Activated naive CD4-positive, alpha-beta T cell treated with anti-CD3 and anti-CD28 coated beads, Interleukin-2, amount 50 U/mL, for 72 hours (primary cell): ENCODE measurements around the gene NPHP1. TPM values are rescaled to one million over a fixed set of nuclear protein-coding genes. Genes with fewer than 3 reads are reported as not detected.
"Not testable (repeated sequence)": the region's sequence is repeated elsewhere in the genome, so short reads cannot be mapped to it uniquely, and the experiment has no call there.

Experiments
- ATAC-seq, 2 donors: fragments of 150-1000 bp; cut with Tn5 transposase; 2 replicates each; pipeline ENCODE4 v1.10.0; 2021; ENCODE audit warnings: mild to moderate bottlenecking in 2 of 2, moderate library complexity in 2 of 2
- DNase-seq, 2 donors: peaks; one replicate each; pipeline ENCODE4 v3.0.0; 2021 to 2022; ENCODE audit warnings: low spot score in 2 of 2
- H3K27ac Mint-ChIP-seq, 2 donors: one replicate each; pipeline ENCODE4 v1.8.0; 2022; ENCODE audit warnings: mild to moderate bottlenecking in 2 of 2, mixed read lengths in 2 of 2
- H3K36me3 Mint-ChIP-seq, 2 donors: one replicate each; pipeline ENCODE4 v1.8.0; 2022; ENCODE audit warnings: mixed read lengths in 2 of 2
- H3K9me3 Mint-ChIP-seq, 2 donors: one replicate each; pipeline ENCODE4 v1.8.0; 2022; ENCODE audit warnings: mixed read lengths in 2 of 2
- total RNA-seq, 2 donors: library from RNA; stranded (reverse); gene quantifications; one replicate each; pipeline ENCODE4 v1.2.3, GENCODE V29; 2022

Gene NPHP1
- total RNA-seq, 2 donors from 2014 or later, result 1.3 to 1.8 TPM

DNA sequence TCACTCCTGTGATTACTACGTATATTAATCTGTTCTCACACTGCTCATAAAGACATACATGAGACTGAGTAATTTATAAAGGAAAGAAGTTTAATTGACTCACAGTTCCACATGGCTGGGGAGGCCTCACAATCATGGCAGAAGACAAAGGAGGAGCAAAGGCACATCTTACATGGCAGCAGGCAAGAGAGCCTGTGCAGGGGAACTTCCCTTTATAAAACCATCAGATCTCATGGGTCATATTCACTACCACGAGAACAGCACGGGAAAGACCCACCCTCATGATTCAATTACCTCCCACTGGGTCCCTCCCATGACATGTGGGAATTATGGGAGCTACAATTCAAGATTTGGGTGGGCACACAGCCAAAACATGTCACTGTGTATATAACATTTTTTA is 8.7 kb upstream of the NPHP1 start:
- ATAC-seq, H3K27ac Mint-ChIP-seq, H3K9me3 Mint-ChIP-seq, DNase-seq: not testable (repeated sequence)
- H3K36me3 Mint-ChIP-seq, result peaks cover 30 to 37% of the 10 kb centered on the region in 2 donors

- Mint-ChIP-seq H3K36me3 (peaks cover 30 to 42% of the 10 kb centered on the region in 2 donors), H3K9me3 (peaks cover 0 to 9% of the 10 kb centered on the region in 2 donors), H3K27ac (peak within 1 kb of the TSS; percentile 95 to 98)
Measured at GRCh38 chr2:110211938-110212858, 7.4 kb upstream of the NPHP1 start, which contains the start of gene MTLN. MTLN (minus strand) TSS chr2:110212547; CDS start chr2:110212525, 22 bp downstream.

GRCh38 chr2:110205660-110206455 is 1.0 kb upstream of the NPHP1 start:
- H3K27ac Mint-ChIP-seq, result peak overlapping the region in 1 of 2 donors; percentile 95
- H3K36me3 Mint-ChIP-seq, result peaks cover 8 to 18% of the 10 kb centered on the region in 2 donors
- no peak for DNase-seq
- ATAC-seq, result peak in 1 of 2 donors; percentile 51
- no peaks in the 10 kb centered on the region for H3K9me3 Mint-ChIP-seq

More at GRCh38 chr2:110211938-110212858, 7.4 kb upstream of the NPHP1 start, which contains the start of gene MTLN:
- ATAC-seq (peak; percentile 96), DNase-seq (peak; percentile 76 to 78)

DNA sequence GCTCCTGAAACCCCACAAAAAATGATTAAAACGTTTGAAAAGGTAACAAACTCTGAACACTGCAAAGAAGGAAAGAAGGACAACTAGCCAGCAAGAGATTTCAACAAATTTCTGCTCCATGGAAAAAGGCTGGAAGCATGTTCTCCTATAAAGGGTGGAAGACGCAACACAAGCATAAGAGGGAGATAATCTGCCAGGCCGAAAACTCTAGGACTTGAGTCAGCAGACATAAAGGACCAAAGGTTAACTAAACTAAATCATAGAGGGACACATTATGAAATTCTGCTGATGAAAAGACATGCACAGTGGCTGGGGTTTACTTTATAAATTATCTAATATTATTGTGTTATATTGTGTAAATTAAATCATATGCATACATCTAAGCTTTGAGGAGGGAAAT is 6.8 kb downstream of the NPHP1 start:
- Mint-ChIP-seq H3K9me3 (no peaks in the 10 kb centered on the region), H3K27ac (no peak overlapping the region), H3K36me3 (peaks cover 0 to 7% of the 10 kb centered on the region in 2 donors)
- ATAC-seq, result no peak
- DNase-seq, result no peak

GRCh38 chr2:110197452-110197851 is 7.4 kb downstream of the NPHP1 start:
- ATAC-seq, result no peak
- DNase-seq, result no peak
- Mint-ChIP-seq H3K36me3 (peaks cover 0 to 7% of the 10 kb centered on the region in 2 donors), H3K27ac (no peak overlapping the region), H3K9me3 (no peaks in the 10 kb centered on the region)

DNA sequence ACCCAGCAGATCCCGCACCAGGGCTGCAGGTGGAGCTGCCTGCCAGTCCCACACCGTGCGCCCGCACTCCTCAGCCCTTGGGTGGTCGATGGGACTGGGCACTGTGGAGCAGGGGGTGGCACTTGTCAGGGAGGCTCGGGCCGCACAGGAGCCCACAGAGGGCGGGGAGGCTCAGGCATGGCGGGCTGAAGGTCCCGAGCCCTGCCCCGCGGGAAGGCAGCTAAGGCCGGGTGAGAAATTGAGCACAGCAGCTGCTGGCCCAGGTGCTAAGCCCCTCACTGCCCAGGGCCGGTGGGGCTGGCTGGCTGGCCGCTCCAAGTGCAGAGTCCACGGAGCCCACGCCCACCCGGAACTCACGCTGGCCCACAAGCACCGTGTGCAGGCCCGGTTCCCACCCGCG is 14.6 kb downstream of the NPHP1 start:
- H3K36me3 Mint-ChIP-seq, result peaks cover 11 to 21% of the 10 kb centered on the region in 2 donors
- H3K9me3 Mint-ChIP-seq, ATAC-seq: not testable (repeated sequence)

GRCh38 chr2:110182449-110182848 is 22.4 kb downstream of the NPHP1 start:
- ATAC-seq, result no peak
- Mint-ChIP-seq H3K27ac (no peak overlapping the region), H3K9me3 (peaks cover 18 to 19% of the 10 kb centered on the region in 2 donors), H3K36me3 (peaks cover 27 to 42% of the 10 kb centered on the region in 2 donors)
- no peak for DNase-seq

More for the DNA sequence above, 14.6 kb downstream of the NPHP1 start:
- DNase-seq, H3K27ac Mint-ChIP-seq: not testable (repeated sequence)

DNA sequence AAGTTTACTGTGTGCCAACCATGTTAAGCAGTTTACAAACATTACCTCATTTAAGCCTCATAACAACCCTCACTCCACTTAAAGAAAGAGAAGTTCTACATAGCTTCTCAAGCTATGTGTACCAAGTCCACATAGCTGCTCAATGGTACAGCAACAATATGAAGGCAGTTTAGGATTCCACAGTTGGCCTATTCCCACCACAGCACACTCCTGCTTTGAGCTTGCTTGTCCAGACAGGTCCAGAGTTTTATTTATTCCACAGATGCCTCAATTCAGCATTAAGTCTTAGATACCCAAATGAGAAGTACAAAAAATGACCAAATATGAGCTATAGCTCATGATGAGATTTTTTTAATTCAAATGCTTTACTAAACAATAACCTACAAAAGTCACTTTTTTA is 24.8 kb downstream of the NPHP1 start:
- Mint-ChIP-seq H3K36me3 (peaks cover 15 to 30% of the 10 kb centered on the region in 2 donors), H3K9me3 (peaks cover 11 to 13% of the 10 kb centered on the region in 2 donors), H3K27ac (no peak overlapping the region)
- ATAC-seq (no peak), DNase-seq (no peak)

GRCh38 chr2:110173523-110173922 is 31.3 kb downstream of the NPHP1 start:
- no peak overlapping the region for H3K27ac Mint-ChIP-seq

DNA sequence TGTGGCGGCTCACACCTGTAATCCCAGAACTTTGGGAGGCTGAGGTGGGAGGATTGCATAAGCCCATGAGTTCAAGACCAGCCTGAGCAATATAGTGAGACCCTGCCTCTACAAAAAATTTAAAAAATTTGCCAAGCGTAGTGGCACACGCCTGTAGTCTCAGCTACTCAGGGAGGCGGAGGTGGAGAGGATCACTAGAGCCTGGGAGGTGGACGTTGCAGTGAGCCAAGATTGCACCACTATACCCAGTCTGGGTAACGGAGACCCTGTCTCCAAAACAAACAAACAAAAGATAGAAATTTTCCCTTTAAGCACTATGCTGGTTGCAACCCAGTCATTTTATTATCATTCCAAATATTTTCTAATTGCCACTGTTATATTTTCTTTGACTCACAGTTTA is 32.3 kb downstream of the NPHP1 start:
- Mint-ChIP-seq H3K27ac (no peak overlapping the region), H3K9me3 (peaks cover 4% of the 10 kb centered on the region in 2 donors), H3K36me3 (no peaks in the 10 kb centered on the region)
- DNase-seq, result no peak
- no peak for ATAC-seq

More at GRCh38 chr2:110173523-110173922, 31.3 kb downstream of the NPHP1 start:
- ATAC-seq, result peak in 1 of 2 donors; percentile 79
- DNase-seq, result no peak
- H3K36me3 Mint-ChIP-seq, result no peaks in the 10 kb centered on the region
- H3K9me3 Mint-ChIP-seq, result peaks cover 4% of the 10 kb centered on the region in 2 donors

DNA sequence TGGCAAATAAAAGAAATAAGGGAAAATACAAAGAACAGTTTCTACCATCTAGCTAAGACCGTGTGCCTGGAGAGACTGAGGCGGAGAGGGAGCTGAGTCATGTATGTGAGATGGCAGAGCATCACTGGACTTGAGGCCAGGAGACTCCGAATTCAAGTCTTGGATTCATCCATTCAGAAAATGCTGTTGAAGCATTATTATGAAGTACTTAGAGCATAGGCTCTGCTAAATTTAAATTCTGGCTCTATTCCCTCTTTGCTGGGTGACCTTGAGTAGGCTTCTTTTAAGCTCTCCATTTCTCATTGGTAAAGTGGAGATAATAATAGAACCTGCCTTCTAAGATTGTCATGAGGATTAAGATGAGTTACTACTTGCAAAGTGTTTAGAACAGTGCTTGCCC is 34.7 kb downstream of the NPHP1 start:
- Mint-ChIP-seq H3K27ac (no peak overlapping the region), H3K36me3 (no peaks in the 10 kb centered on the region), H3K9me3 (peaks cover 4% of the 10 kb centered on the region in 2 donors)
- ATAC-seq (no peak), DNase-seq (no peak)

- no peak overlapping the region for H3K27ac Mint-ChIP-seq
- peaks cover 4% of the 10 kb centered on the region in 2 donors for H3K9me3 Mint-ChIP-seq
- no peaks in the 10 kb centered on the region for H3K36me3 Mint-ChIP-seq
- ATAC-seq (no peak), DNase-seq (no peak)
Measured at GRCh38 chr2:110167326-110168000, 37.4 kb downstream of the NPHP1 start.

DNA sequence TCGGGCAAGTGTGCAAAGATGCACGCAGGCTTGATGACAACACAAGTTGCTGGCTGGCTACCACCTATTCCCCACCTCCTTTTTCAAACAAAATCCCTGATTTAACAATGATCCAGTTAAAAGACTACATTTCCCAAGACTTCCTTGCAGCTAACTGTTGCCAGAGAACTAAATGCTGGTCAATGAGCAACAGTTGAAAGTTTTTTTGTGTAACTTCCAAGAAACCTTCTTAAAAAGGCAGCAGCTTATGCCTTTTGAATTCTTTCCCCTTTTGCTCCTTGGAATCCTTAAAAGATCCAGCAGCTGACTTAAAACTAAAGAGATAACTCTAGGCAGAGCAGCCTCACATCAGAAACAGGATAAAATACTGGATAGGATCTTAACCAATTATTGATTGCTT is 38.5 kb downstream of the NPHP1 start:
- H3K36me3 Mint-ChIP-seq, result no peaks in the 10 kb centered on the region
- peaks cover 4% of the 10 kb centered on the region in 2 donors for H3K9me3 Mint-ChIP-seq
- no peak overlapping the region for H3K27ac Mint-ChIP-seq
- DNase-seq, result no peak
- no peak for ATAC-seq

DNA sequence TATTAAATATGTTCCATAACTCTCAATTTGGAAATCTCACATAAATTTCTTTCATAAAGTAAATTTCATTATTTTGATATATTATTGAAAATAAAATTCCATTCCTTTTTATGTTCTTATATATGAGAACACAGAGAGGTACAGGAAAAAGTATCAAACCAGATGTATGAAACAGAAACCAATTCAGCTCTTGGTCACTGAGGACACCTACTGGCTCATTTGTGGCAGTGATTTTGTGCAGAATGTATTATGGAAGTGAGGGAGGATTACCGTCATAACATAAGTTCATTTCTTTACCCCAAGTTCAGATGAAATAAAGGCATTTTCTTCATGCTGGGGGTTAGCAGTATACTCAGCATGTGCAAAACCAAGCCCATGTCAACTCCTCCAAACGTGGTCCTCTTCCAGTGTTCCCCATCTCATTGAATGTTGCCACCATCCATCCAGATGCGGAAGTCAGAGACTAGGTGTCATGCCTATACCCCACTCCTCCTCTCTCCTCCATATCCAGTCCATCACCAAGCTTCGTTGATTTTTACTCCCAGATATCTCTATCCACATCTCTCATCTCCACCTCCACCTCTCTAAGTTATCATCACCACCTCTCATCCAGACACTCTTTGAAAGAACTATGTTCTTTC is 47.5 kb downstream of the NPHP1 start:
- DNase-seq, result no peak
- peaks cover 25 to 41% of the 10 kb centered on the region in 2 donors for H3K36me3 Mint-ChIP-seq
- H3K27ac Mint-ChIP-seq, result no peak overlapping the region
- H3K9me3 Mint-ChIP-seq, result peaks cover 12 to 24% of the 10 kb centered on the region in 2 donors
- ATAC-seq, result peak; percentile 77 to 81

DNA sequence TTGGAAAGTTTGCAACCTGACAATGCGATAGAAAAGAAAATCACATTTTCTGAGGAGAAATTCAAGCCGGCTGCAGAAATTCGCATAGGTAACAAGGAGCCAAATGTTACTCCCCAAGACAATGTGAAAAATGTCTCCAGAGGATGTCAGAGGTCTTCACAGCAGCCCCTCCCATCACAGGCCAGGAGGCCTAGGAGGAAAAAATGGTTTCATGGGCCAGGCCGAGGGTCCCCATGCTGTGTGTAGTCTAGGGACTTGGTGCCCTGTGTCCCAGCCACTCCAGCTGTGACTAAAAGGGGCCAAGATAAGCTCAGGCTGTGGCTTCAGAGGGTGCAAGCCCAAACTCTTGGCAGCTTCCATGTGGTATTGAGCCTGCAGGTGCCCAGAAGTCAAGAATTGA is 50.0 kb downstream of the NPHP1 start:
- H3K36me3 Mint-ChIP-seq, result peaks cover 25 to 47% of the 10 kb centered on the region in 2 donors
- not testable (repeated sequence) for H3K27ac Mint-ChIP-seq, DNase-seq, ATAC-seq
- H3K9me3 Mint-ChIP-seq, result peaks cover 15 to 24% of the 10 kb centered on the region in 2 donors

DNA sequence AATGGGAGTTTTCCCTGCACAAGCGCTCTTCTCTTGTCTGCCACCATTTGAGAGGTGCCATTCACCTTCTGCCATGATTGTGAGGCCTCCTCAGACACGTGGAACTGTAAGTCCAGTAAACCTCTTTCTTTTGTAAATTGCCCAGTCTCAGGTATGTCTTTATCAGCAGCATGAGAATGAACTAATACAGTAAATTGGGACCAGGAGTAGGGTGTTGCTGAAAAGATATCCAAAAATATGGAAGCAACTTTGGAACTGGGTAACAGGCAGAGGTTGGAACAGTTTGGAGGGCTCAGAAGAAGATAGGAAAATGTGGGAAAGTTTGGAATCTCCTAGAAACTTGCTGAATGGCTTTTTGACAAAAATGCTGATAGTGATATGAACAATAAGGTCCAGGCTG is 50.6 kb downstream of the NPHP1 start:
- DNase-seq, H3K27ac Mint-ChIP-seq, ATAC-seq: not testable (repeated sequence)
- Mint-ChIP-seq H3K9me3 (peaks cover 15 to 24% of the 10 kb centered on the region in 2 donors), H3K36me3 (peaks cover 25 to 47% of the 10 kb centered on the region in 2 donors)
